HG02943 (cell line): ENCODE measurements around the gene SUN2.

ENCODE experiments used
- ATAC-seq: cut with Tn5 transposase; IDR thresholded peaks from one replicate; pipeline ENCODE4 v1.9.1; 2021; ENCODE audit warnings: mild to moderate bottlenecking, low read depth, moderate library complexity; ENCODE audit not compliant: unreplicated experiment

SUN2 gene

GRCh38 chr22:38724176-38724575, 31.6 kb downstream of the SUN2 start:
- no peak for ATAC-seq

GRCh38 chr22:38721551-38721950, 34.2 kb downstream of the SUN2 start:
- no peak for ATAC-seq

GRCh38 chr22:38720350-38720749, 35.4 kb downstream of the SUN2 start:
- ATAC-seq: no peak

- ATAC-seq: no peak
These were observed 36.6 kb downstream of the SUN2 start for GRCh38 chr22:38719196-38719595.

GRCh38 chr22:38718414-38718813, 37.4 kb downstream of the SUN2 start:
- no peak for ATAC-seq

- ATAC-seq: no peak
These were observed 38.6 kb downstream of the SUN2 start for GRCh38 chr22:38717244-38717643.

GRCh38 chr22:38716826-38717225, 39.0 kb downstream of the SUN2 start:
- ATAC-seq: no peak

GRCh38 chr22:38716271-38716670, 39.5 kb downstream of the SUN2 start:
- no peak for ATAC-seq

- ATAC-seq: no peak
These were observed 39.9 kb downstream of the SUN2 start for GRCh38 chr22:38715852-38716251.

- ATAC-seq: no peak
These were observed 40.5 kb downstream of the SUN2 start for GRCh38 chr22:38715176-38715764.

GRCh38 chr22:38713921-38714320, 41.9 kb downstream of the SUN2 start:
- no peak for ATAC-seq

- no peak for ATAC-seq
These were observed 43.2 kb downstream of the SUN2 start for GRCh38 chr22:38712486-38713207.

GRCh38 chr22:38710866-38711265, 44.9 kb downstream of the SUN2 start:
- no peak for ATAC-seq

GRCh38 chr22:38710351-38710750, 45.4 kb downstream of the SUN2 start:
- ATAC-seq: no peak

- no peak for ATAC-seq
These were observed 46.5 kb downstream of the SUN2 start for GRCh38 chr22:38709306-38709705.

GRCh38 chr22:38707984-38708383, 47.8 kb downstream of the SUN2 start:
- ATAC-seq: no peak

- ATAC-seq: no peak
These were observed 48.5 kb downstream of the SUN2 start for GRCh38 chr22:38707346-38707745.

- no peak for ATAC-seq
These were observed 49.0 kb downstream of the SUN2 start for GRCh38 chr22:38706901-38707195.

GRCh38 chr22:38706101-38706900, 49.5 kb downstream of the SUN2 start:
- ATAC-seq: peak; percentile 9

GRCh38 chr22:38705235-38706100, 50.3 kb downstream of the SUN2 start, which contains the start of gene GTPBP1:
Gene GTPBP1, plus strand, starts transcription at chr22:38705944. Its CDS starts 12 bp downstream, at chr22:38705956.
- peak; percentile 76 for ATAC-seq
